ENCODE measurements around the gene HFE. TPM values are rescaled to one million over a fixed set of nuclear protein-coding genes. Genes with fewer than 3 reads are reported as not detected.

HFE gene
- total and polyA plus RNA-seq, 2 of the 13 experiments (the other 11 are each of a cell fraction or from before 2014, with no cell fraction given): 3.7 to 6.3 TPM

DNA sequence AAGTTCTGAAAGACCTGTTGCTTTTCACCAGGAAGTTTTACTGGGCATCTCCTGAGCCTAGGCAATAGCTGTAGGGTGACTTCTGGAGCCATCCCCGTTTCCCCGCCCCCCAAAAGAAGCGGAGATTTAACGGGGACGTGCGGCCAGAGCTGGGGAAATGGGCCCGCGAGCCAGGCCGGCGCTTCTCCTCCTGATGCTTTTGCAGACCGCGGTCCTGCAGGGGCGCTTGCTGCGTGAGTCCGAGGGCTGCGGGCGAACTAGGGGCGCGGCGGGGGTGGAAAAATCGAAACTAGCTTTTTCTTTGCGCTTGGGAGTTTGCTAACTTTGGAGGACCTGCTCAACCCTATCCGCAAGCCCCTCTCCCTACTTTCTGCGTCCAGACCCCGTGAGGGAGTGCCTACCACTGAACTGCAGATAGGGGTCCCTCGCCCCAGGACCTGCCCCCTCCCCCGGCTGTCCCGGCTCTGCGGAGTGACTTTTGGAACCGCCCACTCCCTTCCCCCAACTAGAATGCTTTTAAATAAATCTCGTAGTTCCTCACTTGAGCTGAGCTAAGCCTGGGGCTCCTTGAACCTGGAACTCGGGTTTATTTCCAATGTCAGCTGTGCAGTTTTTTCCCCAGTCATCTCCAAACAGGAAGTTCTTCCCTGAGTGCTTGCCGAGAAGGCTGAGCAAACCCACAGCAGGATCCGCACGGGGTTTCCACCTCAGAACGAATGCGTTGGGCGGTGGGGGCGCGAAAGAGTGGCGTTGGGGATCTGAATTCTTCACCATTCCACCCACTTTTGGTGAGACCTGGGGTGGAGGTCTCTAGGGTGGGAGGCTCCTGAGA is at the start of gene HFE (continued):
- TF ChIP-seq RFXANK (CRISPR knock-in tag; IDR thresholded peaks at IDR 0.05): 0 out of 2 replicates have a peak, but pooled peaks have one; percentile 59
- no peak for TF ChIP-seq NR2F1 (CRISPR knock-in tag; IDR thresholded peaks at IDR 0.05)
- no peak; the same call in 1 of the 2 replicates for TF ChIP-seq SSRP1 (CRISPR knock-in tag; IDR thresholded peaks at IDR 0.05)
- TF ChIP-seq ZIK1 (CRISPR knock-in tag; IDR thresholded peaks at IDR 0.05; ENCODE audit: borderline replicate concordance, low read depth): no peak
- no peak for TF ChIP-seq ISX (CRISPR knock-in tag; conservative IDR thresholded peaks at IDR 0.05)
- TF ChIP-seq PCBP1 (IDR thresholded peaks at IDR 0.05; ENCODE audit: borderline replicate concordance, low read depth, low read length): peak; percentile 84; the same call in 1 of the 2 replicates
- no peak; the same call in none of the 2 replicates for TF ChIP-seq MED1 (CRISPR knock-in tag; IDR thresholded peaks at IDR 0.05)
- TF ChIP-seq PTBP1 (IDR thresholded peaks at IDR 0.05; ENCODE audit: low read depth, low read length, poor library complexity, severe bottlenecking): no peak
- TF ChIP-seq, protein P1, sequence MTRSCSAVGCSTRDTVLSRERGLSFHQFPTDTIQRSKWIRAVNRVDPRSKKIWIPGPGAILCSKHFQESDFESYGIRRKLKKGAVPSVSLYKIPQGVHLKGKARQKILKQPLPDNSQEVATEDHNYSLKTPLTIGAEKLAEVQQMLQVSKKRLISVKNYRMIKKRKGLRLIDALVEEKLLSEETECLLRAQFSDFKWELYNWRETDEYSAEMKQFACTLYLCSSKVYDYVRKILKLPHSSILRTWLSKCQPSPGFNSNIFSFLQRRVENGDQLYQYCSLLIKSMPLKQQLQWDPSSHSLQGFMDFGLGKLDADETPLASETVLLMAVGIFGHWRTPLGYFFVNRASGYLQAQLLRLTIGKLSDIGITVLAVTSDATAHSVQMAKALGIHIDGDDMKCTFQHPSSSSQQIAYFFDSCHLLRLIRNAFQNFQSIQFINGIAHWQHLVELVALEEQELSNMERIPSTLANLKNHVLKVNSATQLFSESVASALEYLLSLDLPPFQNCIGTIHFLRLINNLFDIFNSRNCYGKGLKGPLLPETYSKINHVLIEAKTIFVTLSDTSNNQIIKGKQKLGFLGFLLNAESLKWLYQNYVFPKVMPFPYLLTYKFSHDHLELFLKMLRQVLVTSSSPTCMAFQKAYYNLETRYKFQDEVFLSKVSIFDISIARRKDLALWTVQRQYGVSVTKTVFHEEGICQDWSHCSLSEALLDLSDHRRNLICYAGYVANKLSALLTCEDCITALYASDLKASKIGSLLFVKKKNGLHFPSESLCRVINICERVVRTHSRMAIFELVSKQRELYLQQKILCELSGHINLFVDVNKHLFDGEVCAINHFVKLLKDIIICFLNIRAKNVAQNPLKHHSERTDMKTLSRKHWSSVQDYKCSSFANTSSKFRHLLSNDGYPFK (CRISPR knock-in tag; IDR thresholded peaks at IDR 0.05; ENCODE audit: borderline replicate concordance): 0 out of 2 replicates have a peak, but pooled peaks have one; percentile 44
- peak; percentile 39 for TF ChIP-seq AGO1 (IDR thresholded peaks at IDR 0.05; ENCODE audit: low read depth, low read length, poor library complexity, severe bottlenecking)
- no peak for TF ChIP-seq ZBTB1 (CRISPR knock-in tag; IDR thresholded peaks at IDR 0.05; ENCODE audit: borderline replicate concordance)
- TF ChIP-seq, protein P2, sequence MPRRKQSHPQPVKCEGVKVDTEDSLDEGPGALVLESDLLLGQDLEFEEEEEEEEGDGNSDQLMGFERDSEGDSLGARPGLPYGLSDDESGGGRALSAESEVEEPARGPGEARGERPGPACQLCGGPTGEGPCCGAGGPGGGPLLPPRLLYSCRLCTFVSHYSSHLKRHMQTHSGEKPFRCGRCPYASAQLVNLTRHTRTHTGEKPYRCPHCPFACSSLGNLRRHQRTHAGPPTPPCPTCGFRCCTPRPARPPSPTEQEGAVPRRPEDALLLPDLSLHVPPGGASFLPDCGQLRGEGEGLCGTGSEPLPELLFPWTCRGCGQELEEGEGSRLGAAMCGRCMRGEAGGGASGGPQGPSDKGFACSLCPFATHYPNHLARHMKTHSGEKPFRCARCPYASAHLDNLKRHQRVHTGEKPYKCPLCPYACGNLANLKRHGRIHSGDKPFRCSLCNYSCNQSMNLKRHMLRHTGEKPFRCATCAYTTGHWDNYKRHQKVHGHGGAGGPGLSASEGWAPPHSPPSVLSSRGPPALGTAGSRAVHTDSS (CRISPR knock-in tag; conservative IDR thresholded peaks at IDR 0.05): no peak
- TF ChIP-seq PRMT3 (CRISPR knock-in tag; IDR thresholded peaks at IDR 0.05; ENCODE audit: borderline replicate concordance, low read depth): no peak
- TF ChIP-seq ZNF567 (CRISPR knock-in tag; IDR thresholded peaks at IDR 0.05; ENCODE audit: borderline replicate concordance): no peak
- no peak for TF ChIP-seq SNRNP70 (IDR thresholded peaks at IDR 0.05; ENCODE audit: low read depth, low read length)
- TF ChIP-seq GZF1 (CRISPR knock-in tag; IDR thresholded peaks at IDR 0.05): no peak
- TF ChIP-seq ZNF235 (CRISPR knock-in tag; IDR thresholded peaks at IDR 0.05; ENCODE audit: borderline replicate concordance): no peak
- TF ChIP-seq IKZF4 (CRISPR knock-in tag; IDR thresholded peaks at IDR 0.05; ENCODE audit: borderline replicate concordance, low read depth, not compliant biosample characterization): no peak
- TF ChIP-seq ZNF234 (CRISPR knock-in tag; conservative IDR thresholded peaks at IDR 0.05): no peak
- TF ChIP-seq ZNF264 (CRISPR knock-in tag; IDR thresholded peaks at IDR 0.05): no peak
- TF ChIP-seq HOXA9 (CRISPR knock-in tag; IDR thresholded peaks at IDR 0.05; ENCODE audit: borderline replicate concordance): no peak
- TF ChIP-seq, protein P3, sequence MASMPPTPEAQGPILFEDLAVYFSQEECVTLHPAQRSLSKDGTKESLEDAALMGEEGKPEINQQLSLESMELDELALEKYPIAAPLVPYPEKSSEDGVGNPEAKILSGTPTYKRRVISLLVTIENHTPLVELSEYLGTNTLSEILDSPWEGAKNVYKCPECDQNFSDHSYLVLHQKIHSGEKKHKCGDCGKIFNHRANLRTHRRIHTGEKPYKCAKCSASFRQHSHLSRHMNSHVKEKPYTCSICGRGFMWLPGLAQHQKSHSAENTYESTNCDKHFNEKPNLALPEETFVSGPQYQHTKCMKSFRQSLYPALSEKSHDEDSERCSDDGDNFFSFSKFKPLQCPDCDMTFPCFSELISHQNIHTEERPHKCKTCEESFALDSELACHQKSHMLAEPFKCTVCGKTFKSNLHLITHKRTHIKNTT (CRISPR knock-in tag; IDR thresholded peaks at IDR 0.05): no peak
- TF ChIP-seq ZBTB8A (CRISPR knock-in tag; IDR thresholded peaks at IDR 0.05; ENCODE audit: borderline replicate concordance, low read depth): no peak
- no peak for TF ChIP-seq PHB2 (IDR thresholded peaks at IDR 0.05; ENCODE audit: partially characterized antibody)
